GM19035 (cell line): ENCODE measurements around the gene SV2C.
A peak's percentile ranks its signal among the peaks of the same experiment; 100 is the strongest.

Experiments used
- ATAC-seq: cut with Tn5 transposase; IDR thresholded peaks from one replicate; pipeline ENCODE4 v1.9.1; 2021; ENCODE audit not compliant: unreplicated experiment

The SV2C gene

GRCh38 chr5:76245590-76245989, 162.4 kb downstream of the SV2C start:
- ATAC-seq: no peak

GRCh38 chr5:76249621-76250020, 166.4 kb downstream of the SV2C start:
- no peak for ATAC-seq

GRCh38 chr5:76250463-76250862, 167.3 kb downstream of the SV2C start:
- ATAC-seq: no peak

- no peak for ATAC-seq
Observed at GRCh38 chr5:76251656-76252055, 168.5 kb downstream of the SV2C start.

GRCh38 chr5:76252437-76252836, 169.3 kb downstream of the SV2C start:
- no peak for ATAC-seq

GRCh38 chr5:76256116-76256889, 173.1 kb downstream of the SV2C start:
- peak; percentile 80 for ATAC-seq

GRCh38 chr5:76257225-76257833, 174.1 kb downstream of the SV2C start:
- ATAC-seq: no peak

- no peak for ATAC-seq
Observed at GRCh38 chr5:76257897-76258296, 174.7 kb downstream of the SV2C start.

- ATAC-seq: no peak
Observed at GRCh38 chr5:76264681-76265080, 181.5 kb downstream of the SV2C start.

- ATAC-seq: no peak
Observed at GRCh38 chr5:76269259-76269931, 186.2 kb downstream of the SV2C start.

- no peak for ATAC-seq
Observed at GRCh38 chr5:76269932-76270610, 186.9 kb downstream of the SV2C start.

- no peak for ATAC-seq
Observed at GRCh38 chr5:76271836-76272235, 188.7 kb downstream of the SV2C start.

GRCh38 chr5:76273206-76273885, 190.2 kb downstream of the SV2C start:
- ATAC-seq: no peak

GRCh38 chr5:76274571-76274970, 191.4 kb downstream of the SV2C start:
- no peak for ATAC-seq

- no peak for ATAC-seq
Observed at GRCh38 chr5:76277736-76278135, 194.6 kb downstream of the SV2C start.

GRCh38 chr5:76278261-76278789, 195.1 kb downstream of the SV2C start:
- ATAC-seq: no peak

- ATAC-seq: no peak
Observed at GRCh38 chr5:76280494-76280893, 197.3 kb downstream of the SV2C start.

GRCh38 chr5:76283670-76284069, 200.5 kb downstream of the SV2C start:
- no peak for ATAC-seq

GRCh38 chr5:76289692-76290091, 206.5 kb downstream of the SV2C start:
- ATAC-seq: no peak

GRCh38 chr5:76290321-76290757, 207.2 kb downstream of the SV2C start:
- ATAC-seq: no peak
